ENCODE data around the gene COPS2. TPM values are rescaled to one million over a fixed set of nuclear protein-coding genes. Genes with fewer than 3 reads are reported as not detected.
"Not testable (repeated sequence)": the region's sequence is repeated elsewhere in the genome, so short reads cannot be mapped to it uniquely, and the experiment has no call there.

COPS2 gene
- polyA plus RNA-seq, 3 donors, result 111 to 122 (median 115) TPM

- no peak for DNase-seq (ENCODE audit: low read depth in 3 of 3, low spot score in 2 of 3)
Observed at GRCh38 chr15:49115062-49115461, 40.3 kb downstream of the COPS2 start.

- DNase-seq (ENCODE audit: low read depth in 3 of 3, low spot score in 2 of 3), result no peak
Observed at GRCh38 chr15:49110158-49110944, 45.0 kb downstream of the COPS2 start.

GRCh38 chr15:49103002-49103401 lies 52.4 kb downstream of the COPS2 start:
- no peak for DNase-seq (ENCODE audit: low read depth in 3 of 3, low spot score in 2 of 3)

DNA sequence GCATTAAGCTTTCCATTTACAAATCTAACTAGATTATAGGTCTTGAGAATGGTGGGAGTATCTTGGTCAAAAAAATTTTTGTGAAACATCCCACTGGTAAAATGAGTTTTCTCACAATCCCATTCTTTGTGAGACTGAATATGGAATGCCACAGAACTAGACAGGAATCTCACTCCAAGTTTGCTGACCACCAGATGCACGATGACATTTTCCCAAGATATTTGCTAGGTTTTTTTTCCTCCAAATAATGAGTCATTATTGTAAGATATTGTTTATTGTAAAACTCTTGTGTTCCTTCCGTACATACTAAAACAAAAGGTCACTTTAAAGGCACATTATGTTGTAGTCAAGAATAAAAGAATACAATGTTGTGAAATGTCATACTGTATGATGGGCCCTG lies 53.9 kb downstream of the COPS2 start:
- DNase-seq (ENCODE audit: low read depth in 3 of 3, low spot score in 2 of 3), result no peak

DNA sequence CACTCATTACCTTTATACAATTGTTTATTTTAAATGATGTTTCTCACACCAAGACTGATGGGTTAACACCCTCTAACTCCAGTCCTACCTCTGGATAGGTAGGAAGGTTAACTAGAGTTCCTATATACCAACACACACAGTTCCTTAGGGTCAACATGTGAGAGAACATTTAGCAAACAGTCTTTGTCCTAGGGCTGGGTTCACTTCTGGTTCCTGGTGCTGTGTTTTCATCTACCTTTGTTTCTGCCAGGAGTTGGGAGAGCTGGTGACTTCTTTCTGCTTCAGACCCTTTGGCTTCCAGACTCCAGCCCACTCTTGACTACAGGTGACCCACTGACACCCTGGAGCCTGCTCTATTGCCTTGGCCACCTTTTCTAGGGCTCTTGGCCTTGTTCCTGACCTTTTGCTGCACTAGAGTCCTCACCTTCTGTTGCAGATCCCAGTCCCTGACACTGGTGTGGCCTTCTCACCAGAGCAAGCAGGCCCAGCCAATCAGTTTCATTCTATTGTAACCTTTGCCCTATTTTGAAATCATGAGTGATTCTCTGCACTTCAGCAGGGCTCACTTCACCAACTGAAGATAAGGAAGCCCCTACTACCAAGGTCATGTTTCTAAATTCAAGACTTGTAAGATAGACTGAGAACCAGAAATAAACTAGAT lies 59.2 kb downstream of the COPS2 start:
- no peak for DNase-seq (ENCODE audit: low read depth in 3 of 3, low spot score in 2 of 3)

GRCh38 chr15:49094923-49095322 lies 60.5 kb downstream of the COPS2 start:
- DNase-seq (ENCODE audit: low read depth in 3 of 3, low spot score in 2 of 3), result no peak

DNA sequence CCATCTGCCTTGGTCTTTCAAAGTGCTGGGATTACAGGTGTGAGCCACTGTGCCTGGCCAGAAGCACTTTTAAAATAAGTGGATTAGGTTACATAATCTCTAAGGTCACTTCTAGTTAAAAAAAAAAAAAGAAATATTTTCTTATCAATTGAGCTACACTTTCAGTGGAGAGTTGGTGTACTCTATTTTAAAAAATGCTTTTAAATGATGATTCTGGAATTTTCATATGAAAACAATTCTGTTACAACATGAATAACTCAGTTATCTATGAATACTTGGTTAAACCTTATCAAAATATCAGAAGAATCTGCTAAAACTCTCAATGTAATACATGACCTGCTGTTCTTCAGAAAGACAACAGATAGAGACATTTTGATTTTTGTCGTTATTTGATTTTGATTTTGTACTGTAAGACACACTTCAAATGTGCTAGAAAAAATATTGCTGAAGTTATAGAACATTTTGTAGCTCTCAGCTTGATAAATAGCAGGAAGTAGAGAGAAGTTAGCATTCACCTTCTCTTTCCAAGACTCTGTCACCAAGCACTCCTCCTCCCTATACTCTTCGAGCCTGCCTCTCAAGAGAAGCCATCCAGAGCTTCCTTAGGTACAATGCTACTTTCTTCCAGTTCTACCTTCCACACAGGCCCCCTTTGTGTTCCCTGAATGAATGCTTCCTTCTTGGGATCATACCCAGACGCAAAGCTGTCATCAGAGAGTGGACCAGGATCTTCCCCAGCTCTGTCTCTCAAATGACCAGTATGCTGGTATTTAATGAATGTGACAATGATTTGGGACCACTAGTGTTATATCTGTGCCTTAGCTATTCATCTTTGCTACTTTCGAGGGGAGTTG lies 61.9 kb downstream of the COPS2 start:
- DNase-seq (ENCODE audit: low read depth in 3 of 3, low spot score in 2 of 3), result no peak

DNA sequence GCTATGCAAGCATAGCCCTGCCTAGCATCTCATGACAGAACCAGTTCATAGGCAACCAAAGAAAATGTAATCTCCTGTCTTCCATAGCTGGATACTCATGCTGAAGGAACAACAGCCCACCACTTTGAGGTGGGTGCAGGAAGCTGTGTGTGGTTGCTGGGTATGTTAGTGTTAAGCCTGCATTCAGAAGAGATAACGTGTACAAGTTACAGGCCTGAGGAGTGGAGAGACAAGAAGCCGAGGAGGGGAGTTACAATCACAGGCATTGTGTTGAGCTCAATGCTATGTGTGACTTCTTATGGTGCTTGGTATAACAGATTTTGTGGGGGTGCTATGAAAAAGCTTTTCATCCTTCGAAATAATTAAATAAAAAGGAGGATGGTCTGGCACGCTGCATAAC lies 66.4 kb downstream of the COPS2 start:
- DNase-seq (ENCODE audit: low read depth in 3 of 3, low spot score in 2 of 3), result no peak

DNA sequence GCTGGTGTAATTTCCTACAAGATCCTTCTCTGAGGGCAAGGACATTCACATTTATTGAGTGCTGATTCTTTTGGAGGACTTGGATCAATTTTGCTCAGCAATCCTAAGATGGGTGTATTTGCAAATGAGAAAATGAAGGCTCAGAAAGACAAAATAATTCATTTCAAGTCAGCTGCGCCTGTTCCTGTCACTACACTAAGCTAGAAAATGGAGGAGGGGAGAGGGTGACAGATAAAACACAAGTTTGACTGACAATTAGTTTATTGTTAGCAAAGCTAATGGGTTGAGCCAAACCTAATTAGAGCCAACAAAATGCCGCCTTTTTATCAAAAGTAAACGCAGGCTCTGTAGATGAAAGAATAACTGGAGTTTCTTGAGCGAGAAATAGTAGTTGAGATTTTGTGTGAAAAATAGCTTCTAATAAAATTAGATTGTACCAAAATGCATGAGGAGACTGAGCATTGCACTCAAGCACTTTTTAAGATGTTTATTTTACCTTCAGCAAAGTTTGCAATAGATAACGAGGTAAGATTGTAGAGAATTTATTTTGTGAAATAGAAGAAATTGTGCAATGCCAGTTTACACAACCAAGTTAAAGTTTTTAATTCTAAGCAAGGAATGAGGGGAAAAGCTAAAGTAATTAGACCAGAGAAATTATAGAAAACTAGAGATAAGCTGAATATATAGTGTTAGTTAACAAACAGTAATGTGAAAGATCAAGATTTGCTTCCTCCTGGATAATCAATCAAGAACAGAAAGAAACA lies 69.5 kb downstream of the COPS2 start:
- no peak for DNase-seq (ENCODE audit: low read depth in 3 of 3, low spot score in 2 of 3)

DNA sequence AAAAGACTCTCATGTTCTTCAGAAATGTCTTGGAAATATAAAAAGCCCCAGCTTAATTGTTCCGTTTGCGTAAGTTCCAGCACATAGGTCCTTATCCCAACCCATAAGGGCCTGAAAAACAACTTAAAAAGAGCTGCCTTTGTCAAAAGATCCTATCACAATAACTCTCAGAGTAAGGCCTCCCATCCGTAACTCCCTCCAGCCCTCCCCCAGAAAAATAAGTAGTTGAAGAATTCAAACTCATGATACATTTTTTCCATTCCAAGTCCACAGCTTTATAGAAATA lies 71.2 kb downstream of the COPS2 start:
- no peak for DNase-seq (ENCODE audit: low read depth in 3 of 3, low spot score in 2 of 3)

GRCh38 chr15:49083401-49084284 lies 71.8 kb downstream of the COPS2 start:
- no peak for DNase-seq (ENCODE audit: low read depth in 3 of 3, low spot score in 2 of 3)

- peak in 2 of 3 donors; percentile 13 to 17 for DNase-seq (ENCODE audit: low read depth in 3 of 3, low spot score in 2 of 3)
Observed at GRCh38 chr15:49082960-49083359, 72.4 kb downstream of the COPS2 start.

DNA sequence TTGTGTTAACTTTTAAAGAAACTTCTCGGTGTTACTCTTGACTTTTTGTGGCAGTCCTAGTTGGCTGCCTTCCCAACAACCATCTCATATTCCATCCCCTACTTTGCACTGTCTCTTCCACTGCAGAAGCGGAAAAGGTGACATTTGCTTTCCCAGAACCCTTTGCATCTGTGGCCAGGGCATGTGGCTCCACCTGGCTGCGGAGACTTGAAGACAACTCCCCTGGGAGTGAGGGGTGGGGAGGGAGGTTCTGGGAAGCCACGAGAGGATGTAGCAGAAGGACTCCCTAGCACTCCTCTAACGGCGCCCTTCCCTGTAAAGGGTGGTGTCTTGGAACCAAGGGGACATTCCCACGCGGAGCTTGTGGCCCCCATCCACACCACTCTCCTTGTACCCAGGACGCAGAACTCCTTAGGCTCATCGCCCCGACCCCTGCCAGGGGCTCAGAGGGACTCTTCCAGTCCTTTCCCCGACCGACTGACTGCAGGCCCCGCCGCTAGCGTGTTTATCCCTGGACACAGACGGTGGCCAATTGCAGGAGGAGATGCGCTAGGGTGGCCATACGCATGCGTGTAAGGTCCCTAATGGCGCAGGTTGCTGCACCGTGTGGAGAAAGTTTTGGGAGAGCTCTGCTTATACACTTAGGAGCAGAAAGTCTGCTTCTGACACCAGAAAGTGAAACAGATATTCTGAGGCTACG lies 75.9 kb downstream of the COPS2 start:
- no peak for DNase-seq (ENCODE audit: low read depth in 3 of 3, low spot score in 2 of 3)

GRCh38 chr15:49075881-49076280 lies 79.5 kb downstream of the COPS2 start:
- no peak for DNase-seq (ENCODE audit: low read depth in 3 of 3, low spot score in 2 of 3)

DNA sequence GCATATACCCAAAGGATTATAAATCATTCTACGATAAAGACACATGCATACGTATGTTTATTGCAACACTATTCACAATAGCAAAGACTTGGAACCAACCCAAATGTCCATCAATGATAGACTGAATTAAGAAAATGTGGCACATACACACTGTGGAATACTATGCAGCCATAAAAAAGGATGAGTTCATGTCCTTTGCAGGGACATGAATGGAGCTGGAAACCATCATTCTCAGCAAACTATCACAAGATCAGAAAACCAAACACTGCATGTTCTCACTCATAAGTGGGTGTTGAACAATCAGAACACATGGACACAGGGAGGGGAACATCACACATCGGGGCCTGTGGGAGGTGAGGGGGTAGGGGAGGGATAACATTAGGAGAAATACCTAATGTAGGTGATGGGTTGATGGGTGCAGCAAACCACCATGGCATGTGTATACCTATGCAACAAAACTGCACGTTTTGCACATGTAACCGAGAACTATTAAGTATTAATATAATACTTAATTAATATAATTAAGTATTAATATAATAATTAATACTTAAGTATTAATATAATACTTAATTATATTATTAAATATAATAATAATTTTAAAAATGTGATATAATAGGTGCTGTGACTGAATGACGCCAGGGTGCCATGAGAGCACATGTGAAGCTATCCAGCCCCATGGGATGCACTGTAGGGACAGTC lies 80.7 kb downstream of the COPS2 start:
- DNase-seq (ENCODE audit: low read depth in 3 of 3, low spot score in 2 of 3), result not testable (repeated sequence)
